HG03060 (cell line): ENCODE results near the gene SCD.

Experiments used
- ATAC-seq: cut with Tn5 transposase; IDR thresholded peaks from one replicate; pipeline ENCODE4 v1.9.1; 2021; ENCODE audit warnings: low read depth, moderate number of reproducible peaks; ENCODE audit not compliant: unreplicated experiment

Gene SCD

GRCh38 chr10:100339236-100339635 is 7.8 kb upstream of the SCD start:
- ATAC-seq: no peak

DNA sequence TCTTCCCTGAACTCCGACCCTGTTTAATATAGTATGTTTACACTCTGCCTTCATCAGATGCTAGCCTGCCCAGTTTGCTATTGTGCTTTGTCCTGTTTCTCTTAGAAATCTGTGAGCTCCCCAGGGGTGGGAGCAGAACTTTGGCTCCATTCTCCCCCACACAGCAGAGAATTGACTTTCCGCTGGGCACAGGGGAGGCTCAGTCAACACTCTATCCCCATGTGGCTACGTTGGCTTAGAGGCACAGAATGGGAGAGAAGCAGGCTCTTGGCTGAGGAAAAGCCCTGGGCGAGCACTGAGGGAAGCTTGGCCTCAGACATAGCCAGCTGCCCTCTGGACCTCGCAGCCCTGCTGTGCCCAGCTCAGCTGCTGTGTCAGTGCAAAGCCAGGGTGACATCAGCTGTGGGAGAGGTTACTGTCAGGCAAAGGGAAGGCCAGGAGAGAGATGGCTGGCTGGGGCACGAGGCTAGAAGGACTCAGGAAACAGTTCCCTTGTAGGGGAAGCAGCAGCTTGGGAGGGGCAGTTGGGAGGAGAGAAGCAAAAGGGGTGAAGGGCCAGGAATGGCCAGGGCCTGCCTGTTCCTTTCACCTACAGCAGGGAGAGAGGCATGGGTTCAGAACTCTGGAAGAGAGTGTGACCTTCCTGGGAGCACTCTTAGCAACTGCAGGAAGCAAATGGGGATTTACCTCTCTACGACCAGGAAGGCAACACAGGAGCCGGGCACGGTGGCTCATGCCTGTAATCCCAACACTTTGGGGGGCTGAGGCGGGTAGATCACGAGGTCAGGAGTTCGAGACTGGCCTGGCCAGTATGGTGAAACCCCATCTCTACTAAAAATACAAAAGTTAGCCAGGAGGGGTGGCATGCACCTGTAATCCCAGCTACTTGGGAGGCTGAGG is 5.8 kb upstream of the SCD start:
- no peak for ATAC-seq

GRCh38 chr10:100341953-100342626 is 4.9 kb upstream of the SCD start:
- ATAC-seq: no peak

GRCh38 chr10:100342627-100342972 is 4.4 kb upstream of the SCD start:
- ATAC-seq: no peak

- no peak for ATAC-seq
These were observed 2.7 kb upstream of the SCD start for GRCh38 chr10:100344241-100344788.

DNA sequence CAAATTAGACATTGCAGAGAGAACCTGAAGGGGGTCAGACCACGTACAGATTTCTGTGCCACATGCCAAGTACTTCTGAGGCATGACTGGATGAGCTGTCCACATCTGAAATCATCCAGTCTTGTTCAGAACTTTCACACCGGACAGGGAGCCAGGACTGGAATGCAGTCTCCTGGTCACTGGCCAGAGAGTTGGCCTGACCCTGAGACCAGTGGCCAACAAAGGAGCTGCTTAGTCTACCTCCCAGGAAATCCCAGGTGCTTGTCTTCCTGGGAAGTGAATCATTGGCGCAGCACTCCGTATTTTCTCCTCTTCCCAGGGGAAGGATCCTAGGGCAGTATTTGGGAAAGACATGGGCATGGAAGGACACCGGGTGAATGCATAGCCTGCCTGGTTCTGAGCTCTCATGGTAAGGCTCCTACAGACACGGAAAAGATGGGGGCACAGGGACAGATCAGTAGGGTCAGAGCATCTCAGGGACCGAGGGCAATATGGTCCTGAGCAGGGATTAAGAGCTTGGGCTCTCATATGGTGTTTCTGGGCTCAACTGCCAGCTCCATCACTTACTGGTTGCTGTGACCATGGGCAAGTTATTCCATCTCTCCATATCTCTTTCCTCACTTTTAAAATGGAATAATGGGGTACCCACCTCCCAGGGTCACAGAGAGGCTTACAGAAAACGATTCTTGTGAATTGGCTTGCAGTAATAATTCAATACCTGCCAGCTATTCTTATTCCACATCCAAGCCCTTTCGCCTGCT is 1.3 kb upstream of the SCD start:
- ATAC-seq: no peak

GRCh38 chr10:100346351-100346764 is 675 bp upstream of the SCD start:
- peak; percentile 18 for ATAC-seq

DNA sequence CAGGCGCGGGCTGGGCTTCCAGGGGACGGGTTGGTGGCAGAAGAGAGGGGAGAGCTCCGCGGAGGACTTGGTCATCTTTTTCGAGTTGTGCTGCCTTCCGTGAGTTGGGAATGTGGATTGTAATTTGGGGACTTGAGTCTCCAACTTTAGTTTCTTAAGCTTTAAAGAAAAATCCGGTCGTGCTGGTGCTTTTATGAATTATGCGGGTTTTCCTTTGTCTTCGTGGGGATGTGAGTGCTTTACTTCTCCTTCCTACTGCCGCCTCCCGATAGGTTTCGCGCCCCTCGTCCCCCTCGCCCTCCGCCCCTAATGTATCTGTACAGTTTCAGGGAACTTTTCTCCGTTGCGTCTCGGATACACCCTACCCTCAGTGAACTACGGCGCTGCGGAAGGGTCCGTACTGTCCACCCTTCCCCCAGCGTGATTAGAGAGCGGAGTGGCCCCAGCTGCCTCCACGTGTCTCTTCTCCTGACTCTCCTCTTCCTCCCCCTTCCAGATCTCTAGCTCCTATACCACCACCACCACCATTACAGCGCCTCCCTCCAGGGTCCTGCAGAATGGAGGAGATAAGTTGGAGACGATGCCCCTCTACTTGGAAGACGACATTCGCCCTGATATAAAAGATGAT is 649 bp downstream of the SCD start:
- ATAC-seq: no peak

DNA sequence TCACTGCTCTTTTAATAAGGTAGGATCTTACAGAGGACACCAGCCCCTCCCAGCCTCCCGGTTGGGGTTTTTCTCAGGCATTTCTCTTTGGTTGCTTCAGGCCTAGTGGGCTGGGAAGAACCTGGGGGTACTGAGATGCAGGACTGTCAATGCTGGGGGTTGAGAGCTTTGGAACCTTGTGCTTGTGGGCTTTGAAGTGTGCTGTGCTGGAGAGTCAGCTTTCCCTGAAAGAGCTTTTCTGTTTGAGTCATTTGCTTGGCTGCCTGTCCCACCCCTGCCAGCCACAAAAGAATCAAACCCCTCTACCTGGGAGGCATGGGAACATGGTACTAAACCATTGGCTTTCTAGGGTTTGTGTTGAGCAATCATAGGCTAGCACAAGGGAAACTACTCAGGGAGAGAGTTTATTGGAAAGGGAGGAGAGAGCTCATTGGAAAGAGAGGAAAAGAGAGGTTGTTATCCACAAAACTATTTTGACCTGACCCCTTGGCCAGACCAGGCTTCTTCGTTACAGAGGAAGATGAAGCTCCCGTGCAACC is 1.4 kb downstream of the SCD start:
- ATAC-seq: no peak

DNA sequence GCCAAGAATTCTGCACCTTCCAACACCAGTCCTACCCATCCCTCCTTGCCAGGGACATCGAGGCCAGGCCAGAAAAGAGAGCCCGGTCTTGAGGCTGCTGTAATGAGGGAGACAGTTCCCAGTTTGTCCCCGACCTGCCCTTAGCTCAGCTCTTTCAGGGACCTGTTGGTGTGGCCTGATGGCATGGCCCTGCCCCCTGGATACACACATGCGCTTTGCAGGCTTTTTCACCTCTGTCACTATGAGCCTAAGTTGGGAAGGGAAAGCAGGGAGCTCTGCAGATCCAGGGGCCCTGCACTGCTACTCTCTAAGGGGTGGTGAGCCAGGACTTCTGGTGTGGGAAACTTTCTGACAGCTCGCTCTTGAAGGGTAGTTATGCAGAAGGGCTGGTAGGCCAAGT is 2.1 kb downstream of the SCD start:
- no peak for ATAC-seq

DNA sequence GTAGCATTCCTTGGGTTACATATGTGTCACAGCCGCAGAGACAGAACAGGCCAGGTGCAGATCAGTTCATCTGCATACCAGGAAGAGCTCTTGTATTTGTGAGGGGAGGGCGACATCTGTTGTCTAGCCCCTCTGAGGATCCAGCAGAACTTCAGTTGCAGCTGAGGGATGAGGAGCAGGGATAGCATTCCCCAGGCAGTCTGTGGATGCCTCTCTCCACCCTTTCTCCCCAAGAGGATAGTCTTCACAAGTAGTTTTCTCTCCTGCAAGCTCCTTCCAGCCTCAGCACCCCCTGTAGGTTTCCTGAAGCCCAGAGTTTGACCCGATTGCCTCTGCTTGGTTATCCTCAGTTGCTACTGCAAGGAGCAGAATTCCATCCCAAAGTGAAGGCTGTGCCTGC is 2.6 kb downstream of the SCD start:
- no peak for ATAC-seq

- no peak for ATAC-seq
These were observed 4.0 kb downstream of the SCD start for GRCh38 chr10:100350914-100351485.

- no peak for ATAC-seq
These were observed 6.9 kb downstream of the SCD start for GRCh38 chr10:100353770-100354485.

DNA sequence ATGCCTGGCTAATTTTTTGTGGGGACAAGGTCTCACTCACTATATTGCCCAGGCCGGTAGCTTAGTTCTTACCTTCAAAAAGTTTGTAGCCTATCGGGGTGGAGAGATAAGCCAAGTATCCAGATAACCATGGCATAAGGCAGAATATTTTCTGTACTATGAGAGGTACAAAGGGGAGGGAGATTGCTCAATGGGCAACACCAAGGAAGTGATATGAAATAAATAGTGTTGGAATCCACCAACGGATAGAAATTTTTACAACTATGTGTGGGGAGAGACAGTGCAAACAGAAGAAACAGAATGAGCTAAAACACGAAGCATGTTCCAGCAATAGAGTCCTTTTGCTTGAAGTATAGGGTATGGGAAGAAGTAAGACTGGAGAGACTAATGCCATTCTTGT is 8.1 kb downstream of the SCD start:
- no peak for ATAC-seq

- ATAC-seq: no peak
These were observed 9.3 kb downstream of the SCD start for GRCh38 chr10:100356067-100357017.

DNA sequence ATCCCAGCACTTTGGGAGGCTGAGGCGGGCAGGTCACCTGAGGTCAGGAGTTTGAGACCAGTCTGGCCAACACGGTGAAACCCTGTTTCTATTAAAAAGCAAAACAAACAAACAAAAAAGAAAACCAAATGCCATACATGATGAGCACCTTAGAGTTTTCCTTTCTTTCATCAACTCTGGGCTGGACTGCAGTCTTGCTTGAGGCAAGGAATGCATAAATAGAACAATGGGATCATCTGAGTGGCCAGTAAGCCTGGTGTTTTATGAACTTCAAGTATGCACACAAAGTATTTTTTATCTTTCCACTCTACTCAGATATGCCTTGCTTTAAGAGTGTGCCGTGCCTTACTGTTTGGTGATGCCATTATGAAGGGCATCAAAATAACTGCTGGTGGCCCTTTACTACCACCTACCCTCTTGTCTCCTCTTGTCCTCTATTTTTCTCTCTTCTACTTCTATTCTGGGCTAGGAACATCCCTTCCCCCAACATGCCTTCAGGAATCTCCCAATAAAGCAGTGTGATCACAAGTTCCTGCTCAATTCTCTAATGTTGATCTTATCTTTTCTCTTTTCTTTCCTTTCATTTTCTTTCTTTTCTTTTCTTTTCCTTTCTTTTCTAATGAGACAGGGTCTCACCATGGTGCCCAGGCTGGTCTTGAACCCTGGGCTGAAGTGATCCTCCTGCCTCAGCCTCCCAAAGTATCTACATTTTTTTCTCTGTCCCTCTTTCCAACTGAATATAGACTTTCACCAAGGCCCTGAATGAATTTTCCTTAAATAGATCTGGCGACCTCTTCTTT is 10.2 kb downstream of the SCD start:
- no peak for ATAC-seq

- ATAC-seq: no peak
These were observed 12.0 kb downstream of the SCD start for GRCh38 chr10:100359030-100359432.
